ENCODE data around the gene DHX34.

DHX34 gene

GRCh38 chr19:47418692-47419029 lies 69.5 kb downstream of the DHX34 start:
- DNase-seq = no peak

DNA sequence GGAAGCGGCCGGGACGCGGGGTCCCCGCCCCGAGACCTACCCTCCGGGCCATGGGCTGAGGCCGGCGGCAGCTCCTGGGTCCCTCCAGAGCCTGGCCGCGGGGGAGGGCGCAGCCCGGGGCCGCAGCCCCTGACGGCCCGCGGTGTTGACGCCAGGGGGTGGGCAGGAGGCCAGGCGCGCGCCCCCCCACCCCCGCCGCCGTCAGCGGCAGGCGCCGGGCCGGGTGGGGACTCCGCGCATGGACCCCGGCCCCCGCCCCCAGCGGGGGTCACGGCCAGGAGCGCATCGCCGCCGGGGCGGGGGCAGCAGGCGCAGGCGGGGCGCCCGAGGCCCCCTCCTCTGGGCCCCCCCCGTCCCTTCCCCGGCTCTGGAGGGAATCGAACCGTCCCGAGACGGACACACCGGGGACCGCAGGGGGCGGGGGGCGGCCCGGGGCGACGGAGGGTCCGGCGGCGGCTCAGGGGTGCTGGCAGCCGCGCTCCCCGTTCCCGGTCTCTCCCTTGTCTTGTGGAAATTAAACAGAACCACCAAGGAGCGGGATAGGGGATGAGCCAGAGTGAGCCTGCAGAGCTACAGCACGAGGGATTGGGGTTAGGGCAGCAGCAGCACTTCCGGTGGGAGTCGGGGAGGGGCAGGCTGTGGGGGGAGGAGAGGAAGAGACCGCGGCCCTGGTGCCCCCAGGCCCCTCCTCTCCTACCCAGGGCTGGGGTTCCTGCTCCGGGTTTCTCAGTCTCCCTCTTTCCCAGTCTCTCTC lies 70.1 kb downstream of the DHX34 start, which contains the start of gene MEIS3:
TSS of gene MEIS3 (minus strand) at position 498 of the 754 bp plus-strand sequence. CDS start at position 52, 446 bp downstream.
- peak; percentile 83 for DNase-seq

- no peak for DNase-seq
Measured at GRCh38 chr19:47419789-47420188, 70.7 kb downstream of the DHX34 start.

- peak; percentile 50 for DNase-seq
Measured at GRCh38 chr19:47421244-47421786, 72.2 kb downstream of the DHX34 start.

DNA sequence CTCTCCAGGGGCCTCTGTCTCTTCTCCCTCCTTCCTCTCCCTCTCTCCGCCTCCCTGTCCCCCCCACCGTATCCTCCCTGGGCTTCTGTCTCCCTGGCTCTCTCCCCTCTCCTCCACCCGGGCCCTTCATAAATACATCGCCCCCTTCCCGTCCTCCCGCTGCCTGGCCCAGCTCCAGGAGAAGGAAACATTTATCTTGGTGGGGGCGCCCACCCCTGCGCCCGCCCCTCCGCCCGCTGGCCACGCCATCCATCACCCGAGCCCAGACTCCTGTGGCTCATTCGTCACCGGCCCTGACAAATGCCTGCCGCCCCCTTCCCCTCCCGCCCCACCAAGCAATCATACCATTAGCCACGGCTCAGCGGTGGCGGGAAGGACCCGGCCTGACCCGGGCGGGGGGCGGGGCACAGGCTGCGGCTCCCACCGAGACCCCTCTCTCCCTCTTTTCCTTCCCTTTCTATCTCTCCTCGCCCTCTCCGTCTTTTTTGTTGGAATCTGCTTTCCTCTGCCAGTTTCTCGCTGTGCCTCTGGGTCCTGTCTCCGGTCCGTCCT lies 72.8 kb downstream of the DHX34 start:
- DNase-seq = peak; percentile 94

GRCh38 chr19:47422417-47423163 lies 73.5 kb downstream of the DHX34 start:
- DNase-seq = no peak

DNA sequence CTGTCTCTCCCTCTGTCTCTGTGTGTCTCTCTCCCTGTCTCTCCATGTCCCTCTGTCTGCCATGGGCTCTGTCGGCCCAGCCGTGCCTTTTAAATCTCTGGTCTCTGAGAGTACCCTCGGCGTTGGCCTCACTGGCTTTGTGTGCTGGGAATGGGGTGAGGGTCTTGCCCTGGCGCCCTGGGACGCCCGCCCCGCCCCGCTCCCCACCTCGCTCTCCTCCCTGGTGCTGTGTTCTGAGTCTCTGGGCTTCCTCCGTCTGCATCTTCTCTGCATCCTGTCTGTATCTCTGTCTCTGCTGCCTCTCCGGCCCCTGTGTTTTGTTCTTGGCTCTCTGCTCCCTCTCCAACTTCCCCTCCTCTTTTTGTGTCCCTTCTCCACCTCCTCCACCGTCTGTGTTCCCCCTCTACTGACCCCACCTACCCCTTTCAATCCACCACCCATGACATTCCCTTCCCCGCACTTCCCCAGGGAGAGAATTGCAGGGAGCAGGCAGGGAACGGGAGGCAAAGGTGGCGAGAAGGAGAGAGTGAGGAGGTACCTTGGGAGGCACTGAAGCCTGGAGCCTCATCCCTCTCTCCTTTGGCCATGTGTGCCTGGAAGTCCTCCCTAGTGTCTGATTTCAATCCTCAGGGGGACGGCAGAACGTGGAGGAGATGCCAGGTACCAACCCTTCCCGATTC lies 74.2 kb downstream of the DHX34 start:
- DNase-seq = no peak

DNA sequence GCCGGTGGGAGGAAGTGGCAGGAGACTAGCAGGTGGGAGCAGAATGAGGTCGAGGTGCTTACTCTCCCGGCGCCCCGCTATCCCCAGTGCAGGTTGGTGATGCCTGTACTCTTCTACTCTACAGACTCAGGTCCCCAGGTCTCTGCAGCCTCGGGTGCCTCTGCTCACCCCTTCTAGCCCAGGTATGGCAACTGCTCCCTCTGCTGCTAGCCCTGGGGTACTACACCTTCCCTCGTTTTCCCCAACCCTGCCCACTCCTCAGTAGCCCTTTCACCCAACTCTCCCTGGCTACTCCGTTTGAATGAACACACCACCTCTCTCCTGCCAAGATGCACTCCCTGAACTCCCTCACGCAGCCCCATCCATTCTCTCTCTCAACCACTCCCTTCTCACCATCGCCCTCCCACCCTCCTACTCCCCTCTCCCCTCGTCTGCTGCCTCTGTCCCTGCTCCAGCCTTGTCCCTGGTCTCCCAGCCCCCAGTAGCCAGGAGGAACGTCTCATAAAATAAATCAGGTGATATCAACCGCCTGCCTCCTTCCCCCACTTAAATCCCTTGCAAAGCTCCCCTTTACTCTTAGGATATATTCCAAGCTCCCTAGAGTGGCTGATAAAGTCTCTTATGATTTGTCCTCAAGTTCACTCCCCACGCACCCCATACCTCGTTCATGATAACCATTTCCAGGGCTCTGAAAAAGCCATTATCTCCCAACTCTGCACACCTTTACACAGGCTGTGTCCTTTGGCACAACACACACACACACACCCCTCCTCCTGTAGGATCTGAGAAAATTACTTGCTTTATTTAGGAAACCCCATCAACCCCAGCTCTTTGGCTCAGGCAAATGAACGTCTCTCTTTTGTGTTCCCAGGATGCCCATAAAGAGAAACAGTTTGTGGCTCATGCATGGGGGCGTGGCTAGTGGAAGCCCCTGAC lies 78.4 kb downstream of the DHX34 start:
- peak; percentile 94 for DNase-seq

- DNase-seq = peak; percentile 100
Measured at GRCh38 chr19:47428177-47428894, 79.2 kb downstream of the DHX34 start.

GRCh38 chr19:47429140-47429793 lies 80.2 kb downstream of the DHX34 start:
- peak; percentile 56 for DNase-seq

GRCh38 chr19:47430041-47430802 lies 81.1 kb downstream of the DHX34 start:
- peak; percentile 85 for DNase-seq

- DNase-seq = no peak
Measured at GRCh38 chr19:47432091-47432490, 83.0 kb downstream of the DHX34 start.

Data from islet precursor cell (in vitro differentiated cells).